T-cell (primary cell): ENCODE data around the gene MAP3K9. TPM values are rescaled to one million over a fixed set of nuclear protein-coding genes. Genes with fewer than 3 reads are reported as not detected.

Experiments
- ATAC-seq, 4 experiments: fragments of 200-7000 bp in 3 of 4; fragments of 150-1000 bp in 1 of 4; cut with Tn5 transposase; replicated peaks in 1 of 4; 1 replicate in 3 of 4; 2 replicates in 1 of 4; pipeline ENCODE4 v1.10.0; 2021; ENCODE audit warnings: moderate library complexity in 3 of 4, mild to moderate bottlenecking in 2 of 4, moderate number of reproducible peaks in 1 of 4
- CTCF ChIA-PET, 2 donors: fragments of 300-600 bp; sonication (Branson Sonifier 250); formaldehyde crosslinking; loops; one replicate each; lab custom pipeline; 2022; ENCODE audit warnings: antibody characterized with exemption in 2 of 2; lab: Charles Lee
- POLR2A ChIA-PET, 2 donors: fragments of 300-600 bp; sonication (Branson Sonifier 250); formaldehyde crosslinking; loops; one replicate each; lab custom pipeline; 2022; ENCODE audit warnings: antibody characterized with exemption in 2 of 2; lab: Charles Lee
- DNase-seq, 35 experiments: peaks; one replicate each; pipeline versions ENCODE4 v3.0.0 to v3.0.0-alpha.2; 2013 to 2023
- H3K27ac ChIP-seq: one replicate; pipeline ENCODE4 v1.5.1; 2013; ENCODE audit warnings: low read length
- H3K27me3 ChIP-seq, 2 experiments: replicated peaks in 1 of 2; 1 replicate in 1 of 2; 2 replicates in 1 of 2; pipeline versions ENCODE4 v1.6.1 to v1.7.0; 2013; ENCODE audit warnings: low read length in 1 of 2, mixed read lengths in 1 of 2; ENCODE audit not compliant: control insufficient read depth in 2 of 2, insufficient read depth in 2 of 2; ENCODE audit errors: extremely low read depth in 1 of 2
- H3K36me3 ChIP-seq, 2 donors: 1 replicate in 1 of 2; 2 replicates in 1 of 2; pipeline versions ENCODE4 v1.6.1 to v1.7.0; 2013; ENCODE audit warnings: low read length in 1 of 2; ENCODE audit not compliant: control insufficient read depth in 2 of 2, insufficient read depth in 1 of 2; ENCODE audit errors: extremely low read depth in 1 of 2
- H3K4me1 ChIP-seq, 2 experiments: 1 replicate in 1 of 2; 2 replicates in 1 of 2; pipeline versions ENCODE4 v1.6.1 to v1.7.0; 2013; ENCODE audit warnings: low read length in 2 of 2, mixed read lengths in 1 of 2; ENCODE audit not compliant: insufficient read depth in 2 of 2, control insufficient read depth in 1 of 2; ENCODE audit errors: extremely low read depth in 1 of 2
- H3K4me3 ChIP-seq, 2 donors: 1 replicate in 1 of 2; 2 replicates in 1 of 2; pipeline versions ENCODE4 v1.5.1 to v1.7.0; 2013; ENCODE audit warnings: mild to moderate bottlenecking in 2 of 2, low read length in 1 of 2, moderate library complexity in 1 of 2; ENCODE audit not compliant: control insufficient read depth in 1 of 2; ENCODE audit errors: extremely low read depth in 1 of 2
- H3K9me3 ChIP-seq: 2 replicates; pipeline ENCODE4 v1.7.0; 2013
- H3K27ac Mint-ChIP-seq, 2 donors: one replicate each; pipeline ENCODE4 v1.8.0; 2020 to 2021; ENCODE audit warnings: mild to moderate bottlenecking in 2 of 2, mixed read lengths in 2 of 2
- H3K27me3 Mint-ChIP-seq, 2 donors: one replicate each; pipeline ENCODE4 v1.8.0; 2021 to 2022; ENCODE audit warnings: mixed read lengths in 2 of 2
- H3K36me3 Mint-ChIP-seq: one replicate; pipeline ENCODE4 v1.8.0; 2021; ENCODE audit warnings: mixed read lengths
- H3K4me1 Mint-ChIP-seq, 3 donors: one replicate each; pipeline ENCODE4 v1.8.0; 2020 to 2022; ENCODE audit warnings: mixed read lengths in 3 of 3, mild to moderate bottlenecking in 1 of 3
- H3K4me3 Mint-ChIP-seq, 3 donors: one replicate each; pipeline ENCODE4 v1.8.0; 2020 to 2022; ENCODE audit warnings: mild to moderate bottlenecking in 3 of 3, mixed read lengths in 3 of 3, moderate library complexity in 3 of 3
- H3K9me3 Mint-ChIP-seq, 3 donors: one replicate each; pipeline ENCODE4 v1.8.0; 2020 to 2022; ENCODE audit warnings: mixed read lengths in 3 of 3
- WGBS: methylation state at CpG from one replicate; pipeline ENCODE4 v1.1.5; 2013; ENCODE audit warnings: missing lambda C conversion rate; ENCODE audit not compliant: insufficient coverage; 5-methylcytosine and 5-hydroxymethylcytosine counted together
- total RNA-seq, 35 experiments: library from RNA in 6 of 35; stranded (reverse) in 6 of 35; fragments of 120-200 nt in 1 of 35; gene quantifications; one replicate each; pipeline versions ENCODE4 v1.2.1 to v1.2.4 and lab custom pipeline; 2013 to 2026

The MAP3K9 gene
- total RNA-seq, 5 donors from 2014 or later (not counting 1 experiment from before 2014, with no cell fraction given), result 4.8 to 7.0 (median 6.6) TPM

- ChIA-PET POLR2A (interaction anchor here in 1 of 2 donors (0.6 kb wide), 1 partner anchor 1942 kb away, joined by 7 read pairs; no protein-coding TSS in a partner anchor), CTCF (interaction anchor here in 1 of 2 donors (1.1 kb wide), 1 partner anchor 15 kb away, joined by 7 read pairs; no protein-coding TSS in a partner anchor)
- peaks cover 3 to 15% (median 9%) of the 10 kb centered on the region in 3 donors for H3K9me3 Mint-ChIP-seq
- H3K27ac Mint-ChIP-seq, result no peak overlapping the region
- H3K4me3 ChIP-seq, result no peak overlapping the region
- H3K27me3 Mint-ChIP-seq, result no peaks in the 10 kb centered on the region
- no peak for DNase-seq
- H3K9me3 ChIP-seq, result no peaks in the 10 kb centered on the region
- H3K36me3 ChIP-seq, result no peaks in the 10 kb centered on the region
- H3K27ac ChIP-seq, result no peak overlapping the region
- H3K4me1 Mint-ChIP-seq, result no peaks in the 10 kb centered on the region
- no peaks in the 10 kb centered on the region for H3K4me1 ChIP-seq
- H3K27me3 ChIP-seq, result no peaks in the 10 kb centered on the region
- WGBS, result 92% methylated on average over 9 of the region's 16 CpGs
- peaks cover 2% of the 10 kb centered on the region for H3K36me3 Mint-ChIP-seq
- no peak for ATAC-seq
- H3K4me3 Mint-ChIP-seq, result no peak overlapping the region
Measured at GRCh38 chr14:70832561-70833305, 23.4 kb upstream of the MAP3K9 start.

- no peaks in the 10 kb centered on the region for H3K36me3 ChIP-seq
- peaks cover 3 to 12% (median 6%) of the 10 kb centered on the region in 3 donors for H3K9me3 Mint-ChIP-seq
- H3K9me3 ChIP-seq, result no peaks in the 10 kb centered on the region
- DNase-seq (no peak), ATAC-seq (no peak)
- H3K27ac Mint-ChIP-seq, result no peak overlapping the region
- 58% methylated on average over 3 of the region's 5 CpGs for WGBS
- no peak overlapping the region for H3K27ac ChIP-seq
- H3K4me1 ChIP-seq, result no peaks in the 10 kb centered on the region
- no peaks in the 10 kb centered on the region for H3K27me3 ChIP-seq
- H3K4me3 Mint-ChIP-seq, result no peak overlapping the region
- H3K4me1 Mint-ChIP-seq, result no peaks in the 10 kb centered on the region
- H3K4me3 ChIP-seq, result no peak overlapping the region
- H3K27me3 Mint-ChIP-seq, result no peaks in the 10 kb centered on the region
- ChIA-PET POLR2A (interaction anchor here in 1 of 2 donors (0.6 kb wide), 1 partner anchor 20 kb away, joined by 8 read pairs; no protein-coding TSS in a partner anchor), CTCF (interaction anchor here in 1 of 2 donors (1.0 kb wide), 1 partner anchor 13 kb away, joined by 4 read pairs; no protein-coding TSS in a partner anchor)
- peaks cover 2% of the 10 kb centered on the region for H3K36me3 Mint-ChIP-seq
Measured at GRCh38 chr14:70830998-70831781, 21.9 kb upstream of the MAP3K9 start.

DNA sequence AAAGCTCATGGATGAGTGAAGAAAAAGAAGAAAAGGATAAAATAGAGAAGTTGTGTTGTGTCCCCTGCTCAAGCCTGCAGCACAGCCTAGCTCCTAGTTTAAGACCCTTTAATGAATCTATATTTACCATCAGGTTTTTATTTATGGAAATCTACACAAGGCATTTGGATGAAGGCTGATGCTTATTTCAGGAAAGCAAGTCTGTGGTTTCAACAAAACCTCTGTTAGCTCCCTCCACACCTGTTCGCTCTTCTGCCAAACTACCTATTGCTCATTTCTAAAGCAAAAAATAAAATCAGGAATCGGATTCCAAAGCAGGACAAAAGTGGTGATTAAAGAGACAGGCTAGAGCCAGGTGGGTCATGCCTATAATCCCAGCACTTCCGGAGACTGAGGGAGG lies 18.9 kb upstream of the MAP3K9 start:
- Mint-ChIP-seq H3K4me1 (peaks cover 0 to 1% (median 0%) of the 10 kb centered on the region in 3 donors), H3K27ac (no peak overlapping the region), H3K4me3 (no peak overlapping the region), H3K36me3 (no peaks in the 10 kb centered on the region), H3K9me3 (no peaks in the 10 kb centered on the region), H3K27me3 (peaks cover 2 to 5% of the 10 kb centered on the region in 2 donors)
- H3K9me3 ChIP-seq, result no peaks in the 10 kb centered on the region
- no peak for ATAC-seq
- POLR2A ChIA-PET, result interaction anchor here in 1 of 2 donors (0.9 kb wide), 1 partner anchor 10 kb away, joined by 4 read pairs; no protein-coding TSS in a partner anchor
- H3K27me3 ChIP-seq, result no peaks in the 10 kb centered on the region
- no peaks in the 10 kb centered on the region for H3K4me1 ChIP-seq
- H3K36me3 ChIP-seq, result no peaks in the 10 kb centered on the region
- CTCF ChIA-PET, result interaction anchor here in 1 of 2 donors (0.6 to 3.8 kb wide), 4 partner anchors 11 to 891 kb away, joined by 3 to 20 read pairs (median 4); partner anchors contain the start of gene PCNX1
- no peak overlapping the region for H3K4me3 ChIP-seq
- WGBS, result no CpG with 5 or more reads among the region's 3 CpGs
- DNase-seq, result no peak
- no peak overlapping the region for H3K27ac ChIP-seq

DNA sequence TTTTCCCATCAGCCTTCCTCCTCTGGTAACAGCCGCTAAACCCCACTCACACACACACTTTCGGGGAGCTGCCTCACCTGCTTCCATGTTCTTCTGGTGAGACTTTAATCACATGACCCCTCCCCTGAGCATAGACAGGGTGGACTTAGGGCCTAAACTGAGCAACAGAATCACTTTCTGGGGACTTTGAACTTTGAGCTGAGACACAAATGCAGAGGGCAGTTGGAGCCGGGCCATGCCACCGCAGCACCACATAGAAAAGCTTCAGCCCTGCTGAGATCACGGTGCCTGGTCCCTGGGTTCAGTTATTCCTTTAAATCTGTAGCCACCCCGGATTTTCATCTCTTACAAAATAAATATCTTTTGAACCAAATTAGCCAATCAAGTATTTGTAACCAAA lies 18.4 kb upstream of the MAP3K9 start:
- WGBS, result 100% methylated on average over 4 of the region's 6 CpGs
- ATAC-seq, result no peak
- H3K4me3 Mint-ChIP-seq, result no peak overlapping the region

GRCh38 chr14:70827347-70827746 lies 18.0 kb upstream of the MAP3K9 start:
- POLR2A ChIA-PET, result interaction anchor here in 1 of 2 donors (0.9 kb wide), 1 partner anchor 9 kb away, joined by 4 read pairs; no protein-coding TSS in a partner anchor
- Mint-ChIP-seq H3K36me3 (no peaks in the 10 kb centered on the region), H3K4me1 (peaks cover 5 to 8% (median 6%) of the 10 kb centered on the region in 3 donors), H3K4me3 (no peak overlapping the region), H3K27me3 (peaks cover 6 to 9% of the 10 kb centered on the region in 2 donors), H3K9me3 (no peaks in the 10 kb centered on the region), H3K27ac (no peak overlapping the region)
- Histone ChIP-seq H3K36me3 (no peaks in the 10 kb centered on the region), H3K27me3 (peaks cover 0 to 7% of the 10 kb centered on the region in 2 experiments), H3K9me3 (no peaks in the 10 kb centered on the region), H3K4me1 (peaks cover 0 to 8% of the 10 kb centered on the region in 2 experiments), H3K4me3 (no peak overlapping the region), H3K27ac (no peak overlapping the region)
- DNase-seq (no peak), ATAC-seq (no peak)
- CTCF ChIA-PET, result interaction anchor here (0.6 to 3.8 kb wide), 6 partner anchors 10 to 892 kb away, joined by 3 to 20 read pairs (median 4); partner anchors contain the start of gene PCNX1 (in 1 of the 2)

More for the DNA sequence above, 18.4 kb upstream of the MAP3K9 start:
- CTCF ChIA-PET, result interaction anchor here in 1 of 2 donors (0.6 to 3.8 kb wide), 5 partner anchors 10 to 891 kb away, joined by 3 to 20 read pairs (median 4); partner anchors contain the start of gene PCNX1
- no peak for DNase-seq
- H3K27me3 ChIP-seq, result peaks cover 0 to 3% of the 10 kb centered on the region in 2 experiments
- peaks cover 0 to 4% of the 10 kb centered on the region in 2 experiments for H3K4me1 ChIP-seq
- Mint-ChIP-seq H3K9me3 (no peaks in the 10 kb centered on the region), H3K27me3 (peaks cover 6 to 9% of the 10 kb centered on the region in 2 donors), H3K36me3 (no peaks in the 10 kb centered on the region), H3K4me1 (peaks cover 4 to 6% (median 4%) of the 10 kb centered on the region in 3 donors), H3K27ac (no peak overlapping the region)
- H3K36me3 ChIP-seq, result no peaks in the 10 kb centered on the region
- no peaks in the 10 kb centered on the region for H3K9me3 ChIP-seq
- H3K27ac ChIP-seq, result no peak overlapping the region
- POLR2A ChIA-PET, result interaction anchor here in 1 of 2 donors (0.9 kb wide), 1 partner anchor 10 kb away, joined by 4 read pairs; no protein-coding TSS in a partner anchor
- H3K4me3 ChIP-seq, result no peak overlapping the region
